SKM-1 treated with dmso at 0.1 percent for 144 hours (cell line): ENCODE data around the gene HLA-A.

Experiments used
- DNase-seq: peaks from one replicate; lab custom pipeline; 2025; ENCODE audit not compliant: unreplicated experiment; lab: John Stamatoyannopoulos, UW

Gene HLA-A

GRCh38 chr6:29984992-29985391 lies 42.7 kb downstream of the HLA-A start:
- no peak for DNase-seq

- DNase-seq, result no peak
Observed at GRCh38 chr6:29986179-29986781, 43.9 kb downstream of the HLA-A start.

GRCh38 chr6:29989211-29989610 lies 46.9 kb downstream of the HLA-A start:
- DNase-seq, result no peak

GRCh38 chr6:29990931-29991330 lies 48.6 kb downstream of the HLA-A start:
- DNase-seq, result no peak

GRCh38 chr6:29992807-29993206 lies 50.5 kb downstream of the HLA-A start:
- DNase-seq, result no peak

DNA sequence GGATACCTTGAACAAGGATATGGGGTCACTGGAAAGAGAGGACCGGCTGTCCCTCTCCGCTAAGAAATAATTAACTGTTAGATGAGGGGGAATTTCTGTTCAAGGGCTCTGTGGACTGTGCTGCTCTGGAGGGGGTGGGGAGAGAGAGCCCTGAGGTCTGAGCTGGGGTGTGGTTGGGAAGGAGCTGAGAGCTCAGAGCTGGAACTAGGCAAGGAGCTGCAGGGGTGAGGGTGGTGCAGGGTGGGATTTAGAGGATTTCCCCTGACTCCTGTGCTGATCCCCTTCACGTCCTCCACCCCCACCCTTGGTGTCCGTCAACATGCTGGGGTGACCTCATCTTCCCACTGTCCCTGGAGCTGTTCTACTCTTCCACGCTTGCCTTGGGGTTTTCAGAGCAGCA lies 52.5 kb downstream of the HLA-A start:
- no peak for DNase-seq

DNA sequence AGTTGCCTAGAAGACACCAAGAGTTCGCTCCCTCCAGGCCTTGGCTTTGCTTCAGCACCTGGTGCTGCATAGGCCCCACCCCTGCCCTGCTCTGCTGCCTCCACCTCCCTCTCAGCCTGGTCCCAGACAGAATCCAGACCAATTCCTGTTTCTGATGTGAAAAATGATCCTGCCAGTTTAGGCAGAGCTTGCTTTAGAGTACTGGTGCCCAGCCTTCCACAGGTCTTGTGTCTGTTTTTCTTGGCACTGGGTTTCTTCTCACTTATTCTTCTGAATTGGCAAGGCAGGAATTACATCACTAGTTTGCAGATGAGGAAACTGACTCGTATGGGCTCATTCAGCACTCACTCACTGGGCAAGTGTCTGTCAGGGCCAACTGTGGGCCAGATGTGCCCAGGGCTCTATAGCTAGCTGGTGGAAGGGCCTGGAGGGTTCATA lies 53.0 kb downstream of the HLA-A start:
- DNase-seq, result no peak
